PC-3 (cell line): ENCODE data around the gene CGB8.

ENCODE experiments used
- CTCF ChIP-seq: fragments of 300-600 bp; sonication (generic); conservative IDR thresholded peaks from 2 replicates; pipeline ENCODE4 v1.5.1; 2017; ENCODE audit warnings: antibody characterized with exemption, low read depth, mild to moderate bottlenecking, low read length
- EZH2 ChIP-seq: fragments of 300-600 bp; sonication (generic); IDR thresholded peaks from one replicate; pipeline ENCODE4 v1.6.1; 2017; ENCODE audit warnings: antibody characterized with exemption, mild to moderate bottlenecking, low read length; ENCODE audit not compliant: unreplicated experiment
- EZH2phosphoT487 ChIP-seq: fragments of 300-600 bp; sonication (generic); IDR thresholded peaks from 2 replicates; pipeline ENCODE4 v1.6.1; 2018; ENCODE audit warnings: mild to moderate bottlenecking, antibody characterized with exemption, low read length, borderline replicate concordance

GRCh38 chr19:49017666-49018351 lies 31.1 kb downstream of the CGB8 start:
- TF ChIP-seq CTCF, result 0 out of 2 replicates have a peak, but pooled peaks have one; percentile 27
- TF ChIP-seq EZH2, result no peak
- no peak for TF ChIP-seq EZH2phosphoT487
